ENCODE data around the gene ATP5F1E. TPM values are rescaled to one million over a fixed set of nuclear protein-coding genes. Genes with fewer than 3 reads are reported as not detected.

ATP5F1E gene
- total RNA-seq, 2 experiments from 2014 or later, result 51.1 to 53.1 TPM

GRCh38 chr20:59004763-59005522, 27.2 kb downstream of the ATP5F1E start:
- ChIA-PET CTCF (no interaction called here), POLR2A (interaction anchor here (0.9 to 2.3 kb wide), 2 partner anchors 8 to 27 kb away, joined by 4 to 17 read pairs; partner anchors contain the start of gene ATP5F1E)
- Histone ChIP-seq H3K27me3 (ENCODE audit: control insufficient read depth in 1 of 2, insufficient read depth in 2 of 2, low read length in 2 of 2) (no peaks in the 10 kb centered on the region), H3K36me3 (ENCODE audit: insufficient read depth, low read length) (no peaks in the 10 kb centered on the region), H3K9me3 (ENCODE audit: control insufficient read depth in 1 of 2, insufficient read depth in 1 of 2, low read length in 2 of 2) (no peaks in the 10 kb centered on the region), H3K4me1 (ENCODE audit: insufficient read depth, low read length) (peaks cover 45% of the 10 kb centered on the region), H3K27ac (ENCODE audit: low read depth in 1 of 2, low read length in 2 of 2) (peak overlapping the region; percentile 13 to 40), H3K4me3 (ENCODE audit: low read length) (peak overlapping the region; percentile 72)
- intact Hi-C loops (cut with DNase I, micrococcal nuclease), result no loop called here
- Mint-ChIP-seq H3K36me3 (ENCODE audit: low read depth) (peaks cover 5% of the 10 kb centered on the region), H3K9me3 (no peaks in the 10 kb centered on the region), H3K27ac (peak overlapping the region; percentile 76), H3K27me3 (no peaks in the 10 kb centered on the region), H3K4me3 (peak overlapping the region; percentile 86), H3K4me1 (ENCODE audit: low read depth) (peaks cover 37% of the 10 kb centered on the region)
- DNase-seq (peak in 12 of 14 experiments; percentile 25 to 73 (median 50)), ATAC-seq (ENCODE audit: poor library complexity) (peak; percentile 49)
- TF ChIP-seq CTCF (IDR thresholded peaks at IDR 0.05), result no peak

GRCh38 chr20:59004493-59004762, 27.7 kb downstream of the ATP5F1E start:
- peaks cover 37% of the 10 kb centered on the region for H3K4me1 Mint-ChIP-seq (ENCODE audit: low read depth)
- peaks cover 5% of the 10 kb centered on the region for H3K36me3 Mint-ChIP-seq (ENCODE audit: low read depth)
- Histone ChIP-seq H3K4me1 (ENCODE audit: insufficient read depth, low read length) (peaks cover 45% of the 10 kb centered on the region), H3K36me3 (ENCODE audit: insufficient read depth, low read length) (no peaks in the 10 kb centered on the region), H3K4me3 (ENCODE audit: low read length) (peak overlapping the region; percentile 72), H3K9me3 (ENCODE audit: control insufficient read depth in 1 of 2, insufficient read depth in 1 of 2, low read length in 2 of 2) (no peaks in the 10 kb centered on the region), H3K27me3 (ENCODE audit: control insufficient read depth in 1 of 2, insufficient read depth in 2 of 2, low read length in 2 of 2) (no peaks in the 10 kb centered on the region), H3K27ac (ENCODE audit: low read depth in 1 of 2, low read length in 2 of 2) (peak overlapping the region in 1 of 2 donors; percentile 40)
- DNase-seq (peak in 12 of 14 experiments; percentile 24 to 86 (median 49)), ATAC-seq (ENCODE audit: poor library complexity) (no peak)
- no peak for TF ChIP-seq CTCF (IDR thresholded peaks at IDR 0.05)
- POLR2A ChIA-PET, result interaction anchor here (2.3 kb wide), 1 partner anchor 27 kb away, joined by 17 read pairs; the partner anchor contains the start of gene ATP5F1E
- intact Hi-C loops (cut with DNase I, micrococcal nuclease), result no loop called here
- CTCF ChIA-PET, result no interaction called here
- no peaks in the 10 kb centered on the region for H3K9me3 Mint-ChIP-seq
- H3K4me3 Mint-ChIP-seq, result peak overlapping the region; percentile 86
- H3K27ac Mint-ChIP-seq, result peak overlapping the region; percentile 76
- no peaks in the 10 kb centered on the region for H3K27me3 Mint-ChIP-seq

- Histone ChIP-seq H3K27ac (ENCODE audit: low read depth in 1 of 2, low read length in 2 of 2) (peak overlapping the region in 1 of 2 donors; percentile 40), H3K4me1 (ENCODE audit: insufficient read depth, low read length) (peaks cover 45% of the 10 kb centered on the region), H3K27me3 (ENCODE audit: control insufficient read depth in 1 of 2, insufficient read depth in 2 of 2, low read length in 2 of 2) (no peaks in the 10 kb centered on the region), H3K36me3 (ENCODE audit: insufficient read depth, low read length) (no peaks in the 10 kb centered on the region), H3K4me3 (ENCODE audit: low read length) (peak overlapping the region; percentile 72), H3K9me3 (ENCODE audit: control insufficient read depth in 1 of 2, insufficient read depth in 1 of 2, low read length in 2 of 2) (no peaks in the 10 kb centered on the region)
- Mint-ChIP-seq H3K27me3 (no peaks in the 10 kb centered on the region), H3K36me3 (ENCODE audit: low read depth) (peaks cover 5% of the 10 kb centered on the region), H3K4me1 (ENCODE audit: low read depth) (peaks cover 37% of the 10 kb centered on the region), H3K4me3 (peak overlapping the region; percentile 62), H3K27ac (peak overlapping the region; percentile 76), H3K9me3 (no peaks in the 10 kb centered on the region)
- intact Hi-C loops (cut with DNase I, micrococcal nuclease), result no loop called here
- POLR2A ChIA-PET, result interaction anchor here (0.6 kb wide), 1 partner anchor 33 kb away, joined by 4 read pairs; no protein-coding TSS in a partner anchor
- TF ChIP-seq CTCF (IDR thresholded peaks at IDR 0.05), result no peak
- DNase-seq (no peak), ATAC-seq (ENCODE audit: poor library complexity) (no peak)
- CTCF ChIA-PET, result no interaction called here
These were observed 28.2 kb downstream of the ATP5F1E start for GRCh38 chr20:59003836-59004492.

Data from CD4-positive, alpha-beta T cell (primary cell).